Body of pancreas (tissue), 4 donors: ENCODE measurements around the gene COL1A2.

ENCODE experiments used
- CTCF ChIP-seq, 7 experiments: fragments of 450-650 bp in 4 of 7; fragments of 200-600 bp in 3 of 7; sonication (generic) in 3 of 7; IDR thresholded peaks; one replicate each; pipeline ENCODE4 v1.5.1; 2016 to 2019; ENCODE audit warnings: antibody characterized with exemption in 7 of 7
- POLR2A ChIP-seq, 3 donors: fragments of 450-650 bp; IDR thresholded peaks; one replicate each; pipeline ENCODE4 v1.6.1; 2016; ENCODE audit warnings: antibody characterized with exemption in 3 of 3, mild to moderate bottlenecking in 2 of 3

GRCh38 chr7:94360926-94361325 is 33.8 kb upstream of the COL1A2 start:
- TF ChIP-seq CTCF (IDR thresholded peaks at IDR 0.05) (no peak), POLR2A (IDR thresholded peaks at IDR 0.05) (no peak)
